CMK (cell line): ENCODE measurements around the gene PCNX1.

ENCODE experiments used
- DNase-seq: peaks from one replicate; pipeline ENCODE4 v3.0.0-alpha.2; 2010; ENCODE audit warnings: low read depth

The PCNX1 gene

DNA sequence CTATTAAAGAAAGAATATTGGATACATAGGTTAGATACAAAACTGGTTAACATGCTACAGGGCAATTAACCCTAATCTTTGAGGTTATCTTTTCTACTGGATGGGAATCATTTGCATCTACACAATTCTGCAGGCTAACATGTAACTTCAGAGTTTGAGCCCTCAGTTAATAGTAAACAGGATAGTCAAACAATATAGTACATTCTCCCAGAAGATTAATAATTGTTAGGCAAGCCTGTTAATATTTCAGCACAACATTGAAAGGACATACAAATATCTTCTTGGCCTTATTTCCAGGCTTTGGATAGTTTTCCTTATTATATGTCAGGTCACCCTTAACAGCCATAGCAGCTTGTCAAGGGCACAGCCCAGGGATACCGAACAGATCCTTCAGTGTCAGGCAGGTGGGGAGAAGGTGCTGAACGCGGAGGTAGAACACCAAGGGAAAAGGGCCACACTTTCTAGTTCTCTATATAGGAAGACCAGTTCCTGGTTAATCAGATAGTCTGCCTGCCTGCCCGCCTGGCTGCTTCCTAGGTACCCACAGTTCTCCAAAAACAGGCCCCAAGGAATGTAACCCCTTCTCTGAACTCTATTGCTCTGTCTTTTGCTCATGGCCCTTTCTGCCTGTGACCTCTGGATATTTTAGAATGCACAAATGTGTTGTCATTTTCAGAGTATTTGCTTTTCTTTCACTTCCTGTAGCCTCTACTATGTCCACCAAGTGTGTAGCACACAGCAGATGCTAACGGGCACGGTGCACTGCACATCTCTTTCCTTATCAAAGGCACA, 256.0 kb downstream of the PCNX1 start:
- DNase-seq = no peak

DNA sequence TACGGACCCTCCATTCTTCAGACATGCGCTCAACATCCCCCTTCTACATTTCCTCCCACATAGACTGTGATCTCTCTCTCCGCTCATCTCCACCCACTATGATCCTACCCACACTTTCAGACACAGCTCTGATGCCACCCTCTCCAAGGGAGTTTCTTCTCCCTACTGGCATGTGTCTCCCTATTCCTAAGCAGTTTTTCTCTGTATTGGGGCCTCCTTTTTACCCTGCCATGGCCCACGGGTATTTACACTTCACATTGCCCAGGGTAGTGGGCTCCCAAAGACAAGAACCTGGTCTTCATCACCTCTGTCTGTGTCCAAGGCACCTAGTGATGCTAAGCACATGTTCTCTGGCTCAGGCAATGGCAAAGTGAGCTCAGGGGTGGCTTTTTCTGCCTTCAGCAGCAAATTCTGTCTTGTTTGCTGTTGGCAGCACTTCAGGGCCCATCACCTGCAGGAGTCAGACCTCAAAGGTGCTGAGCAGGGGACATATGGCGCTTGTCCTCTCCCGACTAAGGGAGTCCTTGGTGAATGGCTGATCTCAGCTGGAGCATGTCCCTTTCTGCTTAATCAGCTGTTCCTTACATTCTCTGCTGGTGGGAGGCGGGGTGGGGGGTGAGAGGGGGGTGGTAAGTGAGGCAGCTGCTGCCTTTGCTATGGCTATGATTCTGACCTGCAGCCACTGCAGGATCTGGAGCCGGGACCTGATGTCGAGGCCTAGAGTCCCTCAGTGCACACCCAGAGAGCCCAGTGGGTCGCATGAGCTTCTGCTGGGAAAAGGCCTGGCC, 256.8 kb downstream of the PCNX1 start:
- DNase-seq = no peak
